B cell (primary cell): ENCODE data around the gene ITPR1. TPM values are rescaled to one million over a fixed set of nuclear protein-coding genes. Genes with fewer than 3 reads are reported as not detected.

Source experiments
- ATAC-seq: fragments of 200-7000 bp; cut with Tn5 transposase; one replicate; pipeline ENCODE4 v1.10.0; 2021; ENCODE audit warnings: low read depth, mild to moderate bottlenecking, moderate number of reproducible peaks, moderate library complexity
- CTCF ChIA-PET: fragments of 350-600 bp; sonication (Branson Sonifier 250); formaldehyde crosslinking; loops from one replicate; lab custom pipeline; 2021; ENCODE audit warnings: antibody characterized with exemption, inconsistent platforms; lab: Charles Lee
- POLR2A ChIA-PET: fragments of 350-600 bp; sonication (Branson Sonifier 250); formaldehyde crosslinking; loops from one replicate; lab custom pipeline; 2021; ENCODE audit warnings: antibody characterized with exemption; lab: Charles Lee
- DNase-seq: peaks from one replicate; pipeline ENCODE4 v3.0.0; 2013
- H2AFZ ChIP-seq: 2 replicates; pipeline ENCODE4 v1.6.1; 2012; ENCODE audit warnings: mild to moderate bottlenecking, low read depth, low read length; ENCODE audit not compliant: insufficient read depth, poor library complexity, severe bottlenecking
- H3K27ac ChIP-seq, 2 donors: 1 replicate in 1 of 2; 2 replicates in 1 of 2; pipeline ENCODE4 v1.5.1; 2012 to 2013; ENCODE audit warnings: low read length in 2 of 2, mild to moderate bottlenecking in 2 of 2, moderate library complexity in 1 of 2
- H3K27me3 ChIP-seq, 4 experiments: fragments of 200-600 bp in 1 of 4; sonication (generic) in 1 of 4; replicated peaks in 1 of 4; 1 replicate in 2 of 4; 2 replicates in 2 of 4; pipeline versions ENCODE4 v1.6.1 to v1.7.0; 2013 to 2016; ENCODE audit warnings: low read length in 3 of 4, mild to moderate bottlenecking in 2 of 4, mixed read lengths in 1 of 4, moderate library complexity in 1 of 4; ENCODE audit not compliant: insufficient read depth in 4 of 4, control insufficient read depth in 3 of 4; ENCODE audit errors: control extremely low read depth in 1 of 4
- H3K36me3 ChIP-seq, 2 experiments: replicated peaks in 1 of 2; 1 replicate in 1 of 2; 2 replicates in 1 of 2; pipeline versions ENCODE4 v1.6.1 to v1.7.1; 2013; ENCODE audit warnings: low read length in 1 of 2; ENCODE audit not compliant: insufficient read depth in 2 of 2, control insufficient read depth in 1 of 2; ENCODE audit errors: control extremely low read depth in 1 of 2, extremely low read depth in 1 of 2
- H3K4me1 ChIP-seq, 2 donors: fragments of 200-600 bp in 1 of 2; sonication (generic) in 1 of 2; 1 replicate in 1 of 2; 2 replicates in 1 of 2; pipeline versions ENCODE4 v1.5.1 to v1.6.1; 2013 to 2017; ENCODE audit warnings: low read length in 2 of 2; ENCODE audit not compliant: control insufficient read depth in 2 of 2, insufficient read depth in 2 of 2
- H3K4me2 ChIP-seq: replicated peaks from 2 replicates; pipeline ENCODE3; 2012; ENCODE audit warnings: mild to moderate bottlenecking, low read depth, low read length; ENCODE audit not compliant: poor library complexity, severe bottlenecking
- H3K4me3 ChIP-seq, 5 experiments: fragments of 200-600 bp in 1 of 5; sonication (generic) in 1 of 5; 1 replicate in 3 of 5; 2 replicates in 2 of 5; pipeline versions ENCODE4 v1.5.1 to v1.7.0; 2011 to 2016; ENCODE audit warnings: low read length in 4 of 5, mild to moderate bottlenecking in 4 of 5, low read depth in 2 of 5, control low read depth in 1 of 5, moderate library complexity in 1 of 5; ENCODE audit not compliant: insufficient read depth in 1 of 5; ENCODE audit errors: control extremely low read depth in 1 of 5, extremely low read depth in 1 of 5
- H3K79me2 ChIP-seq: fragments of 200-600 bp; sonication (generic); one replicate; pipeline ENCODE4 v1.6.0; 2016; ENCODE audit warnings: low read length; ENCODE audit not compliant: control insufficient read depth, insufficient read depth
- H3K9ac ChIP-seq: fragments of 200-600 bp; sonication (generic); 2 replicates; pipeline ENCODE4 v1.6.1; 2017; ENCODE audit warnings: mild to moderate bottlenecking, low read length, moderate library complexity
- H3K9me3 ChIP-seq, 3 donors: one replicate each; pipeline versions ENCODE4 v1.6.1 to v1.7.1; 2013; ENCODE audit warnings: low read length in 2 of 3; ENCODE audit not compliant: control insufficient read depth in 2 of 3, insufficient read depth in 1 of 3; ENCODE audit errors: control extremely low read depth in 1 of 3
- H4K20me1 ChIP-seq: 2 replicates; pipeline ENCODE4 v1.6.0; 2012; ENCODE audit warnings: mild to moderate bottlenecking, low read length; ENCODE audit not compliant: insufficient read depth, control insufficient read depth, poor library complexity, severe bottlenecking
- H3K27ac Mint-ChIP-seq: one replicate; pipeline ENCODE4 v1.8.0; 2021; ENCODE audit warnings: mixed read lengths
- H3K27me3 Mint-ChIP-seq: one replicate; pipeline ENCODE4 v1.8.0; 2021; ENCODE audit warnings: mixed read lengths
- H3K4me1 Mint-ChIP-seq: one replicate; pipeline ENCODE4 v1.8.0; 2021; ENCODE audit warnings: mixed read lengths
- H3K4me3 Mint-ChIP-seq: one replicate; pipeline ENCODE4 v1.8.0; 2021; ENCODE audit warnings: mixed read lengths
- H3K9me3 Mint-ChIP-seq: one replicate; pipeline ENCODE4 v1.8.0; 2022; ENCODE audit warnings: mixed read lengths; ENCODE audit not compliant: insufficient read depth
- CTCF ChIP-seq: fragments of 200-600 bp; IDR thresholded peaks from one replicate; pipeline ENCODE4 v1.8.0; 2022; ENCODE audit warnings: antibody characterized with exemption, mild to moderate bottlenecking
- EZH2 ChIP-seq: IDR thresholded peaks from 2 replicates; pipeline ENCODE4 v1.6.1; 2012; ENCODE audit warnings: borderline replicate concordance, low read depth, mild to moderate bottlenecking, moderate library complexity, low read length; ENCODE audit not compliant: insufficient read depth, poor library complexity, severe bottlenecking
- WGBS: methylation state at CpG from one replicate; pipeline ENCODE4 v1.1.5; 2013; ENCODE audit warnings: missing lambda C conversion rate; ENCODE audit not compliant: insufficient coverage; 5-methylcytosine and 5-hydroxymethylcytosine counted together
- intact Hi-C: fragments of 100-400 bp; cut with micrococcal nuclease; formaldehyde crosslinking; loops from one replicate; pipeline ENCODE4 v1.10.0; 2022
- polyA plus RNA-seq: library from polyadenylated mRNA; depleted of rRNA; stranded (reverse); fragments of >200 nt; gene quantifications from 2 replicates; pipeline ENCODE4 v1.2.3, GENCODE V29; 2012
- total RNA-seq, 2 donors: library from RNA; stranded (reverse); fragments of 120-200 nt in 1 of 2; gene quantifications; 1 replicate in 1 of 2; 2 replicates in 1 of 2; pipeline versions ENCODE4 v1.2.3 to v1.2.4, GENCODE V29; 2013 to 2022

Gene ITPR1
- total and polyA plus RNA-seq, 2 donors (not counting 1 experiment from before 2014, with no cell fraction given): 64.0 to 332 TPM

GRCh38 chr3:4778740-4779139 lies 285.6 kb downstream of the ITPR1 start:
- Histone ChIP-seq H3K79me2 (peaks cover 7% of the 10 kb centered on the region), H3K9ac (no peak overlapping the region), H3K36me3 (peaks cover 6 to 95% of the 10 kb centered on the region in 2 experiments), H3K9me3 (no peaks in the 10 kb centered on the region), H4K20me1 (peaks cover 26% of the 10 kb centered on the region), H3K4me1 (no peaks in the 10 kb centered on the region), H3K4me3 (no peak overlapping the region), H2AFZ (no peak overlapping the region), H3K27ac (no peak overlapping the region), H3K27me3 (no peaks in the 10 kb centered on the region), H3K4me2 (no peak overlapping the region)
- ChIA-PET CTCF (interaction anchor here (1.0 to 2.7 kb wide), 3 partner anchors 13 to 279 kb away, joined by 3 to 8 read pairs (median 4); no protein-coding TSS in a partner anchor), POLR2A (no interaction called here)
- DNase-seq (no peak), ATAC-seq (no peak)
- Mint-ChIP-seq H3K4me3 (no peak overlapping the region), H3K27ac (no peak overlapping the region), H3K27me3 (no peaks in the 10 kb centered on the region), H3K4me1 (no peaks in the 10 kb centered on the region), H3K9me3 (no peaks in the 10 kb centered on the region)
- intact Hi-C loops: no loop called here
- TF ChIP-seq EZH2 (no peak), CTCF (no peak)
- WGBS: no CpG with 5 or more reads among the region's 1 CpG

- intact Hi-C loops: no loop called here
- no peak for DNase-seq
- Histone ChIP-seq H3K4me3 (no peak overlapping the region), H3K4me1 (no peaks in the 10 kb centered on the region), H3K27me3 (no peaks in the 10 kb centered on the region), H3K27ac (no peak overlapping the region), H3K9me3 (no peaks in the 10 kb centered on the region), H3K4me2 (no peak overlapping the region), H3K79me2 (peaks cover 7% of the 10 kb centered on the region), H3K36me3 (peaks cover 6 to 93% of the 10 kb centered on the region in 2 experiments), H2AFZ (no peak overlapping the region), H4K20me1 (peaks cover 21% of the 10 kb centered on the region), H3K9ac (no peak overlapping the region)
- H3K27me3 Mint-ChIP-seq: no peaks in the 10 kb centered on the region
- H3K4me1 Mint-ChIP-seq: no peaks in the 10 kb centered on the region
- no peak for TF ChIP-seq EZH2
- H3K4me3 Mint-ChIP-seq: no peak overlapping the region
- CTCF ChIA-PET: interaction anchor here (0.6 to 2.7 kb wide), 2 partner anchors 69 to 417 kb away, joined by 3 to 8 read pairs; no protein-coding TSS in a partner anchor
- H3K9me3 Mint-ChIP-seq: no peaks in the 10 kb centered on the region
- no peak for ATAC-seq
- WGBS: 97% methylated on average over 5 of the region's 5 CpGs
- H3K27ac Mint-ChIP-seq: no peak overlapping the region
- POLR2A ChIA-PET: no interaction called here
Measured at GRCh38 chr3:4780545-4780957, 287.4 kb downstream of the ITPR1 start.
